HG03097 (cell line): ENCODE measurements around the gene CCDC188.

ENCODE experiments used
- ATAC-seq: cut with Tn5 transposase; IDR thresholded peaks from one replicate; pipeline ENCODE4 v1.9.1; 2021; ENCODE audit not compliant: unreplicated experiment, low FRiP score

Gene CCDC188

DNA sequence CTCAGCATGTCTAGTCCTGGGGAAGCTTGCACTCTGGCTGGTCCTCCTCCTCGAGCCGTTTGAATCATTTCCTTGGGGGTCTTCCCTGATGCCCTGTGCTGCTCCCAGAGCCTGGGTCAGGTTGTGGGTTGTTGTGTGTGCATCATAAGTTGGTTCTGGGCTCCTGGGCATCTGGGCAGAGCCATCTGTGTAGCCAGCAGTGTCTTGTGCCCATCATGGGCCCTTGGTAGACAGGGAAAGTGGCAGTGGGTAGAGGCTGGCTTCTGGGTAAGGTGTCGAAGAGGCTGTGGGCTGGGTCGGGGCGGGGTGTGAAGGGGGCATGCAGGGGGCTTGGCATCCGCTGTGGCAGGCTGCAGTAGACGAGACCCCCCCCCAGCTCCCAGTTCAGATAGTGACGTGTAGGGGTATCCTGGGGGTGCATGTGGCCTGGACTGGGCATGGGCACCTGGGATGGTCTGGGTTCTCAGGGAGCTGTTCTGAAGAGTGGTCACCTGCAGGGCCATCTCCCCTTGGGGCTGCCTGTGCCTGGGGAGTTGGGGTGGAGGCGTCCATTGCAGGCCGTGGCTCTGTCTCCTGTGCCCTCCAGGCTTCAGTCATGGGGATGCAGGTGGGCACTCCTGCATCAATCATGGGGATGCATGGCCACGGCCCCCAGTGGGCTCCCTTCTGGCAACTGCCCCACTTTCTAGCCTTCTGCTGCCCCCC is 26.6 kb downstream of the CCDC188 start:
- ATAC-seq: no peak

DNA sequence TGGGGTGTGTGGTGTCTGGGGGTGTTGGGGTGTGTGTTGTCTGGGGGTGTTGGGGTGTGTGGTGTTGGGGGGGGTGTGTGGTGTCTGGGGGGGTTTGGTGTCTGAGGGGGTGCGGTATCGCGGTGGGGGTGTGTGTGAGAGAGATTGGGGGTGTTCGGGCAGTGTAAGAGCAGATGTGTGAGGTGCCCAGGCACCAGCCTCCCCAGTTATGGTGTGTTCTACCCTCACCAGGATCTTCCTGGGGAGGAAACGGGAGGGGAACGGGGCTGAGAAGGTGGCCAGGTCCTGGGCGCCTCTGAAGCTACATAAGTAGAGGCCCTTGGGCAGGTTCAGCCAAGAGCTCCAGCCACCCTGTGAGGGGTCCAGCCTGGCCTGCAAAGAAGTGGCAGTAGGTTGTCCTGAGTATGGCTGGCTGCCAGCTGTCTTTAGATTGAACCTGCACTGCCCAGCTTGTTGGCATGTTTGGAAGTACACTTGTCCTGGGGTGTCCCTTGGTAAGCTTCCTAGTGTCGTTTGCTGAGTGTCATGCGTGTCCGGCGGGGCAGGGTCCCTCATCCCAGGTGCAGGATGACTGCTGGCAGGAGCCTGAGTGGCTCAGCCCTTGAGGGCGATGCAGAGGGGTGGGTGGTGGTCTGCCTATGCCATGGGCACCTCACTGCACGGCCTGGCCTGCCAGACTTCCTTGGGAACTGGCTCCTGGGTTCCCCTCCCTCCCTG is 27.3 kb downstream of the CCDC188 start:
- ATAC-seq: no peak

DNA sequence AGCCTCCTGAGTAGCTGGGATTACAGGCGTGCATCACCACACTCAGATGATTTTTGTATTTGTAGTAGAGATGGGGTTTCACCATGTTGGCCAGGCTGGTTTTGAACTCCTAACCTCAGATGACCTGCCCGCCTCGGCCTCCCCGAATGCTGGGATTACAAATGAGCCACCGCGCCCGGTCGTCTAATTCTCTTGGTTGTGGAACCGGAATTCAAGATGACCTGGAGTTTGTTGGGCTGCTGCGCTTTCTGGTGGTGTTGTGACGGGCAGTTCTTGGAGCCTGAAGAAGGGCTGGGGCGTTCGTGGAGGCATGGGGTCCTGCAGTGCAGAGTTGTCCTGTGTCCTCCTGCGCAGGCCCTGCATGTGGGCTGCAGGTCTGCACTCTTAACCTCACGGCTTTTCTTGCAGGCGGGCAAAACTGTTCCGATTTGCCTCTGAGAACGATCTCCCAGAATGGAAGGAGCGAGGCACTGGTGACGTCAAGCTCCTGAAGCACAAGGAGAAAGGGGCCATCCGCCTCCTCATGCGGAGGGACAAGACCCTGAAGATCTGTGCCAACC is 28.9 kb downstream of the CCDC188 start:
- no peak for ATAC-seq

DNA sequence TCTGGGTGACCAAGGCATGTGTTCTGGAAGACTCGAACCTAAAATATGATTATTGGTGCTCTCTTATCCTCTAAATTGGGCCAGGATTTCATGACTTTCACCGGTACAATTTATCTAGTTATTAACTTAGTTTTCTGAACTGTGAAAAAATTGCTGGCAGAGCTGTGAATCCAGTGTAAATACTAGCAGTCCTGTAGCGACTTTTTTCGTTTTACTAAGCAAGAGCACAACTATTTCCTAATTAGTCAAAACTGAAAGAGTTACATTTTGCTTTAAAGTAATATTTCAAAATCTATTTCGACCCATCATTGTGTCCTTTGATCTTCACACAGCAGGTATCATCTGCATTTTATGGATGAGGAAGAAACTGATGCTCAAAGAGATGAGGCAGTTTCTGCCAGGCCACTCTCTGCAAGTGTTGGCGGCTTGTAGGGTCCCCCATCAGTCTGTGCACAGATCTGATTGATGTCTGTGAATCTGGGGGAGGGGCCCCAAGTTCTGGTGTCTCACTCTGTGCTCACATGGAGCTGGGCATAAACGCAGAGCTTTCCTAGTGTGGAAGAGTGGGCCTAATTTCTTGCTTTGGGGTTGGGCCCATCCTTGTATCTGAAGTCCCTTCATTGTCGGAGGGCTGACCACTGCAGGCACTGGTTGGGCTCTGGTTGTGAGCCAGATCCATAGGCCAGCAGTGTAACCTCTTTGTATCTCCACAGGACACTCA is 32.4 kb downstream of the CCDC188 start:
- ATAC-seq: no peak

DNA sequence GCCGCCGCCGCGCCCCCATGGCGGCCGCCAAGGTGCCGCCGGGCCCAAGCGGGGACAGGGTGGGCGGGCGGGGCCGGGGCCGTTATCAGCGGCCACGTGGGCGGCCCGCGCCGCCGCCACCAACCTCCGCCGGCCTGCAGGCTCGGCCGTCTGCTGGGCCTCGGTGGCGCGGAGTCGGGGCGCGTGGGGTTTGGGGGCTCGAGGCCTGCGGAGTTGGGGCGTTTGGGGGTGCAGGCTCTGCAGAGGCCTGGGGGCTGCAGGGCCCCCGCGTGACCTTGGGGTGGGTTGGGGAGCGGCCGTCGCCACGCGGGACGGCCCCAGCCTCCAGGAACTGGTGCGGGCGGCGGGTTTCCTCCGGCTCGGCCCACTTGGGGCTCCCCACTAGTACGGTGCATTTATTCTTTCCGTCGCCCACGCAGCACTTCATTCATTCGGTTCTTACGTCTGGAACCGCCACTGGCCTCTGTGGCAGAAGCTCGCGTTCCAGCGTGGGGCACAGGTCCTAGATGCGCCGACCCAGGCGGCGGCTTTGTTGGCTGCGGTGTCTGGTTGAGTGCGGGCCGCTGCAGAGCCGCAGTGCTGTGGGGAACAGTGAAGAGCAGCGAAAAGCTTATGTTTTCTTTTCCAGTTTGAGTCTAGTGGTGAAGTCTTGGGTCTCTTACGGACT is 33.1 kb downstream of the CCDC188 start:
- ATAC-seq: peak; percentile 22

DNA sequence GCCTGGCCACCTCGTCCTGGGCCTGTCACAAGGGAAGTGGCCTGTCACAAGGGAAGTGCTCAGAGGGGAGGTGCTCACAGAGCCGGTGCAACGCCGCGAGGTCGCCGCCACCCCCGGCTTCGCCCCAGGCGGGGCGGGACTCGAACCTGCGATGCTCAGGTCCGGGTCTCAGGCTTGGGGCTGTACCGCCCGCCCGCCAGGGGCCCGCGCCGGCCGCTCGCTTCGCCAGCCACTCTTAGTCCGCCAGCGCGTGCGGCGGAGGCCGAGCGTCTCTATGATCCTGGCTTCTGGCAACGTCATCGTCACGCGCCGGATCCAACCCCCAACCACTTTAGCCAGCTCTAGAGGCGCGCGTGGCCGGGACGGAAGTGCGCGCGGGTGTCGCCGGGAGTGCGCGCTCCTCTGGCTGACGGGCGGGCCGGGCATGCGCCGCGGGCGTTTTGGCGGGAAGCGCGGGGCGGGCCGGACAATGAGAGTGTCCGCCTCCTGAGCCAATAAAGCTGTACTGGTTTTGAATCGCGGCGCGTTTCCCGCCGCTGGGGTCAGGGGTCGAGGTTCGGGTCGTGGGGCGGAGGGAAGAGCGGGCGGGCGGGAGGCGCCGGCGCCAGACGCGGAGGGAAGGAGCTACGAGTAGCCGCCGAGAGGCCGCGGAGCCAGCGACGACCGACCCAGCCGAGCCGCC is 33.8 kb downstream of the CCDC188 start, which contains the start of gene TRMT2A:
TRMT2A (minus strand) TSS at position 276 of the 682 bp plus-strand sequence. CDS start 320 bp downstream, outside the sequence.
- peak; percentile 76 for ATAC-seq

DNA sequence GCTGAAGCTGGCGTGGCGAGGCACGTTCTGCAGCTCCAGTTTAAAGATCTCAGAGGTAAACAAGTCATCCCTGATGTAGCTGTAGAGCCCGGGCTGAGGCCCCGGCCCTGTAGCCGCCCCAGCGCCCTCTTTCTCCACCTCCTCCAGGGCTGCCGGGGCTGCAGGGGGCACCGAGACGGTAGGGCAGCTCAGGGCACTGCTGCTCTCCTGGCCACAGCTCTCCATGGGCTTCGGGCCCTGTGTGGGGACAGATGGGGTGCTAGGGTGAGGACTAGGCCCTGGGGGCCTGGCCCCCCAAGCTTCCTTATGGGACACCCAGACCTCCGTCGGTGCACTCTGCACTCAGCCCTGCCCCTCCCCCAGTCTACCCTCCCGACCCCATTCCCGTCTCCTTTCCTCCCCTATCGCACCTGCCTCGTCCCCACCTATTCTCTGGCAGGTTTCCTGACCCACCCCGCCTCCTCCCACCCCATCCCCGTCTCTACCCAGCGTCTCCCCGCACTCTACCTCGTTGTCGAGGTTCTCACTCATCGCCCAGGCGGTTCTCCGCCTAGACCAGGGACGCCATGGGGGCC is 34.4 kb downstream of the CCDC188 start:
- no peak for ATAC-seq

DNA sequence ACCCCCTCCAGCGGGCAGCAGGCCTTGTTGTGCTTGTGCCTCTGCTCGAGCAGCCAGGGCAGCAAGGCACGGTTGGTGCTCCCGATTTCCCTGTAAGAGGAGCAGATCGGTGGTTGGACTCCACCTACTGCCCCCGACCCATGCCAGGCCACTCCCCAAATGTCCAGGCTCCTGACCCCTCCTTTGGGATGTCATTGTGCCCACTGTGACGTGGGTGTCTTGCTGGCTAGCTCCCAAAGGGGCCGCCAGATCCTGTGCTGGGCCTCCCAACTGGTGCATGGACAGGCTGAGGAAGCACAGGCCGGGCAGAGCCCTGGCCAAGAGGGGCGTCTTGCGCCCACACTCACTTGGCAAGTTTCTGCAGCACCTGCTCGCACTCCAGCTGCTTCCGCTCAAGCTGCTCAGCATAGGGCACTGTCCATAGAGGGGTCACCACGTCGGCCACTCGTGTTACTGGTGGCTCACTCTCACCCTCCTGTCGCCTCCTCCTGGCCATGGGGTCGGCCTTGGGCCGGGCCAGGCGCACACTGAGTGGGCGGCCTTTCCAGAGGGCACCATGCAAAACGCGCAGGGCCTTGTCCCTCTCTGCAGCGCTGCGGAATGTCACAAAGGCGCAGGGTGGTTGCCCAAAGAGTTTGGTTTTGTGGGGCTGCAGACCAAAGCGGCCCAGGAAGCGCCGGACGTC is 35.0 kb downstream of the CCDC188 start, which contains the start of gene RANBP1:
RANBP1 (plus strand) TSS at position 414 of the 685 bp plus-strand sequence; CDS start at position 495, 81 bp downstream.
- ATAC-seq: no peak

DNA sequence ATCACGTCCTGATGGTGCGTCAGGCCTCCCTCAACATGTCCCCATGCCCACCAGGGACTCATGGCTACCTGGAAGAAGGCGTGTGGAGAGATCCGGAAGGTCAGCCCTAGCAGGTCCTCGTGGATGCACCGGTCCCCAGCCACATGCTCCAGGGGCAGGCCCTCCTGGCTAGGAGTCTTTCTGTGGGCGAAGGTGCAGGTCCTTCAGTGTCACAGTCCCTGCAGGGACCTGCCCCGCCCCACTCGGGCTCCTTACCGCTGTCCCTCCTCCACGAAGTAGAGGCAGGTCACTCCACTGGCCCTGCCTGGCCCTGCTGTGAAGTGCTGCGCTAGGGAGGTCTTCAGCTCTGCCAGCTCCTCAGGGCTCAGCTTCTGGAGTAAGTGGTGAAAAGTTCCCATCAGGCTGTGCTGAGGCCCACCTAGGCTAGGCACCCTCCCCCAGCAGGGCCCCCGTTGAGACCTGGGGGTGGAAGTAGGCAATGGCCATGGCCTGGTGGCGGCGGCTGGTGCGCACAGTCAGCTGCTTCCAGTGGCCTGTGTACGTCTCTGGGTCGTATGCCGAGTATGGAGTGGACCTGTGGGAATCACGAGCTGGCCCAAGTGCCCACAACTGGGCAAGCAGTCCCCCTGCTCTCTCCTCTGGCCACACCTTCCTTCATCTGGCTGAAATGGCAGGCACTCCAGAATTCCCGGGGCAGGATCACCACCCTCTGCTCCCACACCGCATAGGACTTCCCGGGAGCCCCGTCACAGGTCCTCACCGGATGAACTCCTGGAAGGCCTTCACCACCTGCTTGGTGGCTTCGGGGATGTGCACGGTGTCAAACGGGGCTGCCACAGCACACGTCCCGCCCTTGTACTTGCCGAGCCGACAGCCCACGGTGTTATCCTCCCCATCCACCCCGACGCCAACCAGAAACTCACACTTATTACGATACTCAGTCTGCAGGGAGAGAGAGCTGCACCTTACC is 36.1 kb downstream of the CCDC188 start:
- ATAC-seq: no peak

DNA sequence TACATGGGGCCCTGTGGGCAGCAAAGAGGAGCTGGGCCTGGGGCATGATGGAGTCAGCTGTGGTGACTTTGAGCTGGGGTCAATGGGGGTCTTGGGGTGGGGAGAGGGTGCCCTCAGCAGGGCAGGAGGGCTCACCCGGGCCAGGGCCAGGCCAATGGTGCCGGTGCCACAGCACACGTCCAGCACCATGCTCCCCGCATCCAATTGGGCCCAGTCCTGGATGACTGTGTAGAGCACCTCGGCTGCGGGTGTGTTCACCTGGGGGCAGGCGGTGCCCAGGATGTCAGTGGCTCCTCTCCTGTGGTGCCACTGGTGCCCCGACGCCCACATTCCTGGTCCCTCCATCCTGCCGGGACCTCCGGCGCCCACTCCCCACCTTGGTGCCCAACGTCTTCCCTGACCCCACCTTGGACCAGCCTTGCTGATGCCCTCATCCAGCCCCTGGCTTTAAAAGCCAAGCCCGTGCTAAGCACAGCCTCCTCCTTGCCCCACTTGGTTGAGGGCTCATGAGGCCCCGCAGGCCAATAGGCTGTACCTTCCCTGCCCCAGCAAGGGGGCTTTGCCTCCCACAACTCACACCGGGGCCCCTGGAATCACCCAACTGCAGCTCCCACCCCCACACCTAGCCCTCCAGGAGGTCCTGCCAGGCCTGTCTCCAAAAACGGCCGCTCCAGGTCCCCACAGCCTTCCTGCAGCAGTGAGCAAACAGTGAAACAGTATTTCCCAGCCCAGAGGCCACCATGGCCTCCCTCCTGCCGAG is 37.1 kb downstream of the CCDC188 start:
- ATAC-seq: no peak

DNA sequence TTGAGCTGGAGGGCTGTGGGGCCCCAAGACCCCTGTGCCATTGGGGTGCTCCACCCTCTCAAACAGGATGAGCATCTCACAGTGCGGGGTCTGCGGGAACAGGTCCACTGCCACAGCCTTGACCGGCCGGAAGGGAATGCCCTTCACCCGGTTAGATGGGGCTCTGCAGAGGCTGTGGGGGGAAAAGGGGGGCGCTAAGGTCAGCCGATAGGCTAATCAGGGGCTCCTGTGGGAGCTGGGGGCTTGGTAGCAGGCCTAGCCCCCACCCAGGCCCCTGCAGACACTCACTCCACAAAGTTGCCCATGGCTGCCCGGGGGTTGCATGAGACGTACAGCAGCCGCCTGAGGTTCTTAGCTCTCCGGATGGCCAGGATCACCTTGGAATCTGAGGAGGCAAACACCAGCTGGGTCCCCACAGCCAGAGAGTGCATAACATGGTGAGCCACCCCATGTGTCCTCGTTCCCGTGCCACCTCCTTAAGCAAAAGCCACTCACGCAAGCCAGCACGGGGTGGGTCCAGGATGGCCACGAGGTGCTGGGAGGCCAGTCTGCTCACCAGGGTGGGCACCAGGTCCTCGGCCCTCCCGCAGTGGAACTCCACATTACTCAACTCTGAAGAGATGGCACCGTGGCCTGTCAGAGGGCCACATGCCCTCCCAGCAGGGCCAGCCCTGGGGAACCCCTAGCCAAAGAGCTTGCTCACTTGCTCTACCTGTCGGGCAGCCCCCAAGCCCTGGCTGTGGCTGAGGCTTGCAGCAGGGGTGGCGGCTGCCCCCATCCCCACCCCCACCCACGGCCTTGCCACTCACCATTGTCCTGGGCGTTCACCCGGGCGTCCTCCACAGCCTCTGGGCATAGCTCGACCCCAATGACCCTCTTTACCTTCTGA is 38.0 kb downstream of the CCDC188 start:
- no peak for ATAC-seq

DNA sequence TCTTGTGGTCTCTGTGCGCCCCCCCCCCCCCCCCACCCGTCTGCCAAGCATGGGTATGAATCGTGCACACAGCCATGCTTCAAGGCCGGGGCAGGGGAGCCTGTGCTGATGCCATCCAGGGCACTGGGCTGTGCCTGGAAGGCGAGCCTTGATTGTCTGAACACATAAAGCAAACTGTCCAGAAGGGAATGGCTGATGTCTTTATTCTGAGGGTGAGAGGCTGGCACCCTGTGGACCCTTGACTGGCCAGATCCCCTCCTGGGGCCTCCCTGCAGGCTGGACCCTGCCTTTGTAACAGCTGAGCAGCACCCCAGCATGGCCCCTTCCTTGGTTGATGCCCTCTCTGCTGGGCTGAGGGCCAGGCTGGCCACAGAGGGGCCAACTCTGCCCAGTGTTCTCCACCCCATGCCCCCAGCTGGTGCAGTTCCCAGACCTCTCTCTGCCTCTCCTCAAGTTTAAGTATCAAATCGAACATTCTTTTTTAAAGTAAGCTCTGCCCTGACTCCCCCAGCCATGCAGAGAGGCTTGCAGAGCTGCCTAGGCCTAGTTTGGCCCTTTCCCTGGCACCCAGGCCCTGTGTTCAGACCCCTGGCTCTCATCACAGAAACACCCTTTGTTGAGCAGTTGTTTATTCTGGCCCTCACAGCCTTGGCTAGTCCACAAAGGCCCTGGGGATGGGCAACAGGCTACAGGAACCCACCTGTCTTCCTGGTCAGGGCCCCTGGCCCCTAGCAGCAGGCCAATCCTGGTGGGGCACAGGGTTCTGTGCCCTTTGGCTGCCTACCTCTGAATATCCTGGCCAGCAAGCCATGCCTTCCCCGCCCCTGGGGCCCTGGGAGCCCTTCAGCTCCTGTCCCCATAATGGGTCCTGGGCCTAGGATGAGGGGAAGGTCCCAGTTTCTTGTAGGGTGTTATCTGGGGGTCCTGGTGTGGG is 38.9 kb downstream of the CCDC188 start:
- ATAC-seq: no peak

DNA sequence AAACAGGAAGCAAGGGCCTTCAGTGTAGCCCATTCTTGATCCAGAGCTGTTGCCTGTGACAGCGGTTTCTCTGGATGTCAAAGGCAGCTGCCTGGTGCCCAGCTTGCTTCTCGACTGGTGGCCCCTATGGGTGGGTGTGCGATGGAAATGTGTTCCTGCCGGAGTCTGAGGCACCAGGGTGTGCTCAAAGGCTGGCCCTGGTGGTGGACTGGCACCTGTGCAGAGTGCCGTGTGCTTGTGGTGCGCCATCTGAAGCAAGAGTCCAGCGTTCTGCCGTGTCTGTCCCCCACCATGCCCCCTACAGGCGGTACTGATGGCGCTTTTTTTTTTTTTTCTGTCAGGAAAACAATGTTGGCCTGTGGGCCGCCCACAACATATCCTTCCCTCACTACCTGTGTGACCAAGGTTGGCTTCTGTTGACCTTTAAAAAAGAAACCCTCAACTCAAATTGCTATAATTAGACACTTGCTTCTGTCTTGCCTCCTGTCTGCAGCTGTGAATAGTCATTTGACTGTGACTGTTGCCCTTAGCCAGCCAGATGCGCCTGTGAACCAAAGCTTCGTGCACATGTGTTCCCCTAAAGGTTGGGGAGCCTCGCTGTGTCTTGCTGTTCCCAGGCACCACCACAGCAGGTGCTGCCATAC is 39.7 kb downstream of the CCDC188 start:
- ATAC-seq: no peak

DNA sequence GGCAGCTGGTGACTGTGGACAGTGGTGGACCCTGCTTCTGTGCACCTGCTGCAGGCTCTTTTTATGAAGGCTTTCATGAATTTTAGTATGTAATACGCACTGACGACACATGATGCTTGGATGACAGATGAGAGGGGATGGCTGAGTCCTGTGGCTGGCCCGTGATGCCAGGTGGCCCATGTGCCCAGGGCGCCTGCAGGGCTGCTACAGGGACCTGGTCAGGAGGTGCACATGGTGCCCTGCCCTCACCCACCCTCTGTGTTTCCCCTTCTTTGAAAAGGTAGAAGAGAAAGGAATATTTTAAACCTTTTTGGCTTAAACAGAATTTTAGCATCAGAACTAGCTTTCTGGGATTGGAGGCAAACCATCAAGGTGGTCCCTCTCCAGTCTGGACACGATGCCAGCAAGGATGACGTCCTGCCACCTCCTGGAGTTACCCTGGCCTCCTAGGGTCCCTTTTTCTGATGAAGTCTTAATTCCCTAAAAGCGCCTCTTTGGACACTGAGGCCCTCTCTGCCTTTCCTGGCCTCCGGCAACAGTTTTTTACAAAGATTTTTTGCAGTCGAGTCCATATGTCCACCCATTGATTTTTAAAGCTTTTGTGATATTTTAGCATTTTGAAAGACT is 40.4 kb downstream of the CCDC188 start:
- ATAC-seq: no peak
